ENCODE measurements around the gene ZNF354B. TPM values are rescaled to one million over a fixed set of nuclear protein-coding genes. Genes with fewer than 3 reads are reported as not detected.
"Not testable (repeated sequence)": the region's sequence is repeated elsewhere in the genome, so short reads cannot be mapped to it uniquely, and the experiment has no call there.

Gene ZNF354B
- total RNA-seq, 4 donors from 2014 or later = 12.5 to 34.5 (median 14.9) TPM

- H3K27me3 ChIP-seq = no peaks in the 10 kb centered on the region
- DNase-seq (ENCODE audit: low spot score in 2 of 2) = no peak
- H3K36me3 ChIP-seq = peaks cover 70% of the 10 kb centered on the region
- H3K4me1 ChIP-seq = peaks cover 4% of the 10 kb centered on the region
- H3K4me3 ChIP-seq = no peak overlapping the region
- no peak for TF ChIP-seq POLR2AphosphoS5 (IDR thresholded peaks at IDR 0.05)
- TF ChIP-seq CTCF (IDR thresholded peaks at IDR 0.05) = no peak
- no peak for TF ChIP-seq POLR2A (IDR thresholded peaks at IDR 0.05)
- no peak for TF ChIP-seq EP300 (IDR thresholded peaks at IDR 0.05)
- WGBS = 96% methylated on average over 4 of the region's 4 CpGs
- no peak overlapping the region for H3K27ac ChIP-seq
- no peaks in the 10 kb centered on the region for H3K9me3 ChIP-seq
Observed at GRCh38 chr5:178866946-178867345, 7.2 kb downstream of the ZNF354B start.

- 92% methylated on average over 8 of the region's 8 CpGs for WGBS
- Histone ChIP-seq H3K4me1 (no peaks in the 10 kb centered on the region), H3K27ac (no peak overlapping the region), H3K27me3 (no peaks in the 10 kb centered on the region), H3K4me3 (no peak overlapping the region), H3K9me3 (peaks cover 10% of the 10 kb centered on the region), H3K36me3 (peaks cover 93% of the 10 kb centered on the region)
- TF ChIP-seq POLR2AphosphoS5 (IDR thresholded peaks at IDR 0.05) (no peak), CTCF (IDR thresholded peaks at IDR 0.05) (no peak), POLR2A (IDR thresholded peaks at IDR 0.05) (no peak), EP300 (IDR thresholded peaks at IDR 0.05) (no peak)
- peak in 1 of 2 donors; percentile 31 for DNase-seq (ENCODE audit: low spot score in 2 of 2)
Observed at GRCh38 chr5:178869577-178869976, 9.8 kb downstream of the ZNF354B start.

DNA sequence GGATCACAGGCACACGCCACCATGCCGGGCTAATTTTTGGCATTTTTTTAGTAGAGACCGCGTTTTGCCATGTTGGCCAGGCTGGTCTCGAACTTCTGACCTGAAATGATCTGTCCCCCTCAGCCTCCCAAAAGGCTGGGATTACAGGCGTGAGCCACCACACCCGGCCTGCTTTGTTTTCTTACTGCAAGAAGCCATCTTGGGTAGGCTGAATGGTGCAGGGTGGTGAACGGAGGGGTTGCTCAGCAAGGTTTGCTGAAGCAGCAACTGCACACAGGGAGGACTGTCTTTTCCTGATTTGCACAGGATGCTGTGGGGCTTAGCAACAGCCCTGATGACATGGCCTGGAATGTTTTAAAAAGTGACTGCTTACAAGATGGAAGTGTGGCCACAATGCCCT lies 10.7 kb downstream of the ZNF354B start:
- WGBS = 99% methylated on average over 8 of the region's 8 CpGs
- peaks cover 10% of the 10 kb centered on the region for H3K9me3 ChIP-seq
- H3K36me3 ChIP-seq = peaks cover 97% of the 10 kb centered on the region
- H3K27me3 ChIP-seq = no peaks in the 10 kb centered on the region
- peak in 1 of 2 donors; percentile 53 for DNase-seq (ENCODE audit: low spot score in 2 of 2)
- H3K4me1 ChIP-seq = no peaks in the 10 kb centered on the region
- H3K4me3 ChIP-seq = no peak overlapping the region
- TF ChIP-seq POLR2AphosphoS5 (IDR thresholded peaks at IDR 0.05) (no peak), EP300 (IDR thresholded peaks at IDR 0.05) (no peak), CTCF (IDR thresholded peaks at IDR 0.05) (no peak), POLR2A (IDR thresholded peaks at IDR 0.05) (no peak)
- no peak overlapping the region for H3K27ac ChIP-seq

- peaks cover 98% of the 10 kb centered on the region for H3K36me3 ChIP-seq
- peaks cover 18% of the 10 kb centered on the region for H3K9me3 ChIP-seq
- WGBS = 92% methylated on average over 1 of the region's 1 CpG
- DNase-seq (ENCODE audit: low spot score in 2 of 2) = no peak
- TF ChIP-seq EP300 (IDR thresholded peaks at IDR 0.05) (no peak), POLR2A (IDR thresholded peaks at IDR 0.05) (no peak), CTCF (IDR thresholded peaks at IDR 0.05) (no peak), POLR2AphosphoS5 (IDR thresholded peaks at IDR 0.05) (no peak)
- H3K4me3 ChIP-seq = no peak overlapping the region
- H3K27ac ChIP-seq = no peak overlapping the region
- H3K27me3 ChIP-seq = no peaks in the 10 kb centered on the region
- no peaks in the 10 kb centered on the region for H3K4me1 ChIP-seq
Observed at GRCh38 chr5:178872302-178872701, 12.5 kb downstream of the ZNF354B start.

- H3K27ac ChIP-seq; DNase-seq (ENCODE audit: low spot score in 2 of 2); H3K27me3 ChIP-seq; H3K4me1 ChIP-seq; H3K4me3 ChIP-seq: not testable (repeated sequence)
- H3K36me3 ChIP-seq = peaks cover 91% of the 10 kb centered on the region
- peaks cover 62% of the 10 kb centered on the region for H3K9me3 ChIP-seq
- WGBS = 94% methylated on average over 4 of the region's 4 CpGs
Observed at GRCh38 chr5:178883115-178883694, 23.5 kb downstream of the ZNF354B start.
